HG03103 (cell line): ENCODE data around the gene OPN1MW2.
"Not testable (repeated sequence)": the region's sequence is repeated elsewhere in the genome, so short reads cannot be mapped to it uniquely, and the experiment has no call there.

ENCODE experiments used
- ATAC-seq: cut with Tn5 transposase; IDR thresholded peaks from one replicate; pipeline ENCODE4 v1.9.1; 2021; ENCODE audit warnings: low read depth; ENCODE audit not compliant: unreplicated experiment

The OPN1MW2 gene

DNA sequence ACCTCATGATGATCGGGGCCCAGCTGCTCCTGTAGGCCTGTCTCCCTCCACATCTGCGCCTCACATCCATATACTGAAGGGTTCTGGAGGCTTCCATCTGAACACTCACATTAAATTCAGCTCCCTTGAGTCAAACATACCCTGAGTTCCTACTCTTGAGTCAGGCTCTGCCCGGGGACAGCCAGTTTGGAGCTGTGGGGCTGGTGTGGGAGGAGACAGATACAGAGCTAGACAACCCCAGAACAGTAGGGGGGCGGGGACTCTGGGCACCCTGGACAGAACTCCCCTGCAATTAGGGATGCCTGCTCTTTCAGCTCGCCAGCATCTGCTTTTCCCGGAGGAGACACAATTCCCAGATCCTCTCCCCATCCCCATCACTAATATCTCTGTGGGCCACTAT is 43.5 kb downstream of the OPN1MW2 start:
- not testable (repeated sequence) for ATAC-seq

DNA sequence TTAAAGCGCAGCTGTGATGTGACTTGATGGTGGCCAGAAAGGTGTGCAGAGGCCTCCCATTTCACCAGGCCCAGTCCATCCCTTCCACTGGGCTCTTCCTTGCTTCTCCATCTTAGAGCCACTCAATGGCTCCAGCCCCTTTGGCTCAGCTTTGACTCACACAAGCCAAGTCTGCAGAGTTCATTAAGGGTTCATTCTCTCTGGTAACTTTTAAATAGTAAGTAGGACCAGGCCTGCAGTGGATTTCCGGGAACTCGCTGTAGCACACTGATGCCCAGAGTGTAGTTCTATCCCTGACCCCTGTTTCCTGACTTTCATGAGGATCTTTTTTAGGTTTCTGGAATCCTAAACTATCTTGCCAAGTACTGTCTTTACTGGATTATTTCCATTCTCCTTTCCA is 49.7 kb downstream of the OPN1MW2 start:
- ATAC-seq, result not testable (repeated sequence)
